AG04450 (cell line): ENCODE measurements around the gene APIP. TPM values are rescaled to one million over a fixed set of nuclear protein-coding genes. Genes with fewer than 3 reads are reported as not detected.

Experiments
- polyA plus RNA-seq: library from polyadenylated mRNA; depleted of rRNA; stranded (reverse); fragments of >200 nt; gene quantifications from 2 replicates; pipeline ENCODE4 v1.2.3, GENCODE V29; 2011; rRNA removed
- small RNA-seq: library from RNA; depleted of rRNA; stranded (forward); fragments of <200 nt; gene quantifications from one replicate; pipeline ENCODE3, GENCODE V24; 2012; ENCODE audit warnings: low read depth; ENCODE audit not compliant: insufficient read length

The APIP gene
- polyA plus RNA-seq, 1 experiment = 20.1 TPM

Small RNA genes within 50 kb of the gene (small RNA-seq; reads per million reads assigned to genes)
- gene MIR1343 = not detected

Other genes with a start within 250 kb of the APIP start
- gene PDHX, start 239 bp upstream of the APIP start, polyA plus RNA-seq = 49.6 and 68.8 TPM in 2 replicates
- gene CD44, start 222.8 kb upstream of the APIP start, polyA plus RNA-seq = 1,799 and 1,817 TPM in 2 replicates